ENCODE measurements around the gene CXCL6.

Gene CXCL6

GRCh38 chr4:73836373-73837279 lies at the start of gene CXCL6:
TSS of gene CXCL6 (plus strand) at chr4:73836678. CDS start at chr4:73836751, 73 bp downstream.
- no peak for TF ChIP-seq CTCF (IDR thresholded peaks at IDR 0.05; ENCODE audit: low read depth, low read length)
- peak within 1 kb of the TSS; percentile 47 to 63 for H3K4me3 ChIP-seq (replicated peaks in 1 of 2; ENCODE audit: low read depth in 2 of 2, low read length in 2 of 2)
- peak; percentile 43 to 81 for DNase-seq (ENCODE audit: low read depth in 2 of 2)

- no peak for TF ChIP-seq CTCF (IDR thresholded peaks at IDR 0.05; ENCODE audit: low read depth, low read length)
- DNase-seq (ENCODE audit: low read depth in 2 of 2), result no peak
- H3K4me3 ChIP-seq (replicated peaks in 1 of 2; ENCODE audit: low read depth in 2 of 2, low read length in 2 of 2), result no peak overlapping the region
These were observed 48.1 kb upstream of the CXCL6 start for GRCh38 chr4:73788411-73788810.

- no peak for DNase-seq (ENCODE audit: low read depth in 2 of 2)
- H3K4me3 ChIP-seq (replicated peaks in 1 of 2; ENCODE audit: low read depth in 2 of 2, low read length in 2 of 2), result no peak overlapping the region
- no peak for TF ChIP-seq CTCF (IDR thresholded peaks at IDR 0.05; ENCODE audit: low read depth, low read length)
These were observed 37.6 kb upstream of the CXCL6 start for GRCh38 chr4:73798842-73799241.

GRCh38 chr4:73800206-73800605 lies 36.3 kb upstream of the CXCL6 start:
- no peak for TF ChIP-seq CTCF (IDR thresholded peaks at IDR 0.05; ENCODE audit: low read depth, low read length)
- no peak overlapping the region for H3K4me3 ChIP-seq (replicated peaks in 1 of 2; ENCODE audit: low read depth in 2 of 2, low read length in 2 of 2)
- no peak for DNase-seq (ENCODE audit: low read depth in 2 of 2)

- no peak for TF ChIP-seq CTCF (IDR thresholded peaks at IDR 0.05; ENCODE audit: low read depth, low read length)
- no peak overlapping the region for H3K4me3 ChIP-seq (replicated peaks in 1 of 2; ENCODE audit: low read depth in 2 of 2, low read length in 2 of 2)
- DNase-seq (ENCODE audit: low read depth in 2 of 2), result peak in 1 of 2 donors; percentile 6
These were observed 34.8 kb upstream of the CXCL6 start for GRCh38 chr4:73801692-73802091.

GRCh38 chr4:73803213-73803612 lies 33.3 kb upstream of the CXCL6 start:
- no peak overlapping the region for H3K4me3 ChIP-seq (replicated peaks in 1 of 2; ENCODE audit: low read depth in 2 of 2, low read length in 2 of 2)
- peak; percentile 5 for TF ChIP-seq CTCF (IDR thresholded peaks at IDR 0.05; ENCODE audit: low read depth, low read length)
- peak in 1 of 2 donors; percentile 38 for DNase-seq (ENCODE audit: low read depth in 2 of 2)
